HL-60 (cell line): ENCODE results near the gene DPP6.
"Not testable (repeated sequence)": the region's sequence is repeated elsewhere in the genome, so short reads cannot be mapped to it uniquely, and the experiment has no call there.

Source experiments
- DNase-seq, 2 experiments: peaks; one replicate each; pipeline ENCODE4 v3.0.0-alpha.2; 2010 to 2020; ENCODE audit warnings: low read depth in 1 of 2, low spot score in 1 of 2
- H3K27ac ChIP-seq: fragments of 250-450 bp; sonication (Bioruptor Pico); replicated peaks from 2 replicates; pipeline ENCODE4 v1.5.1; 2020; ENCODE audit warnings: mild to moderate bottlenecking, moderate library complexity
- H3K27me3 ChIP-seq: fragments of 250-450 bp; sonication (Bioruptor Pico); 2 replicates; pipeline ENCODE4 v1.5.1; 2021; ENCODE audit warnings: mild to moderate bottlenecking, moderate library complexity; ENCODE audit not compliant: insufficient read depth, poor library complexity, severe bottlenecking
- H3K4me3 ChIP-seq: replicated peaks from 2 replicates; pipeline ENCODE4 v1.5.1; 2011; ENCODE audit warnings: mild to moderate bottlenecking, control low read depth, low read length; ENCODE audit not compliant: insufficient read depth
- CTCF ChIP-seq: IDR thresholded peaks from one replicate; pipeline ENCODE4 v1.5.1; 2011; ENCODE audit warnings: low read length, control low read depth, inconsistent platforms; ENCODE audit not compliant: insufficient read depth
- GABPA ChIP-seq: IDR thresholded peaks from 2 replicates; pipeline ENCODE4 v1.6.1; 2012; ENCODE audit warnings: low read depth
- POLR2AphosphoS5 ChIP-seq: IDR thresholded peaks from 2 replicates; pipeline ENCODE4 v1.6.1; 2012; ENCODE audit warnings: low read depth
- REST ChIP-seq: IDR thresholded peaks from 2 replicates; pipeline ENCODE4 v1.6.1; 2012; ENCODE audit warnings: low read depth; ENCODE audit not compliant: insufficient replicate concordance
- SPI1 ChIP-seq: IDR thresholded peaks from 2 replicates; pipeline ENCODE4 v1.6.1; 2012; ENCODE audit warnings: low read depth, mild to moderate bottlenecking, borderline replicate concordance

DPP6 gene

DNA sequence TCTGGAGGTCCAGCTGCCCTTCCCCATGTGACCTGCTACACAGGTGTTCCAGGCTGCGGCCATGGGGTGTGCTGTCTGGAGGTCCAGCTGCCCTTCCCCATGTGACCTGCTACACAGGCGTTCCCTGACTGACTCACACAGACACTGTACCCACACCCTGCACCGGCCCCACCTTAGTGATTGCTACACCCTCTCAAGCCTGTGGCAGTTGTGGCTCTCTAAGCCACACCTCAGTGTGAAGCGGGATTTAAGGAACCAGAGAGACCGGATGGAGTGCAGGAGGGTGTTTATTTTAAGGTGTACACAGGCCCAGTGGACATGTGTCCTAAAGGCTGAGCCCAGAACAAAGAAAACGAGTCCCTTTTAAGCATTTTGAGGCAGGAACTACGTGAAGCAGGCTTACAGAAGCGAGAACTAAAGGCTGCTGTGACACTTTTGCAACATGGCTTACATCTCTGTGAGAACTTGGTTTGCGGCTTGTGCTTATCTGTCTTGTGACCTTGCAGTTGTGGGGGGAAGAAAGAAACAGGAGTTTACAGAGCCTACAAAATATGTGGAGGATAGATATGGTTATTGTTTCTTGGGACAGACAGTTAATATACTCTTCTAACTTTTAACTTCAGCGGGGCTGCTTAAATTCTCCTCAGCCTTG lies 624.4 kb downstream of the DPP6 start:
- TF ChIP-seq POLR2AphosphoS5 (no peak), REST (no peak), GABPA (no peak), SPI1 (no peak), CTCF (no peak)
- no peak overlapping the region for H3K27ac ChIP-seq
- H3K4me3 ChIP-seq, result no peak overlapping the region
- no peaks in the 10 kb centered on the region for H3K27me3 ChIP-seq
- DNase-seq, result no peak

DNA sequence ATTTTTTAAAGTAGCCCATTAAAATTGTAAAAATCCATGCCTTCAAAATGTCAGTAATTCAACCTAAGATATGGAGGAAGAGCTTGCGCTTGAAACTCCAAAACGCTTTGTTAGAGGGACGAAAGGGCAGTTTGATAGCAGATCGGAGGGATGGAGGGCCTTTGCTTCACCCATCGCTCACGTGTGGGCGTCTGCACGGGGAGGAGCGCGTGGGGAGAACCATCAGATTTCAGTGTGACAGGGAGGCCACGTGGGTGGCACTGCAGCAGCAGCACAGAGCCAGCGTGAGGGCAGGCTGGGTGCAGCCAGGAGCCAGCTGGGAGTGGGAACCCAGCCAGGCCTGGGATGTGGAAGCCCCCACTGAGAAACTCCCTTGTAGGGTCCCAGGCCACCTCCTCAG lies 625.3 kb downstream of the DPP6 start:
- Histone ChIP-seq H3K4me3 (no peak overlapping the region), H3K27me3 (no peaks in the 10 kb centered on the region), H3K27ac (no peak overlapping the region)
- no peak for DNase-seq
- TF ChIP-seq REST (no peak), CTCF (no peak), GABPA (no peak), POLR2AphosphoS5 (no peak), SPI1 (no peak)

GRCh38 chr7:154678001-154678550 lies 625.9 kb downstream of the DPP6 start:
- H3K27me3 ChIP-seq, DNase-seq, H3K4me3 ChIP-seq, H3K27ac ChIP-seq: not testable (repeated sequence)

GRCh38 chr7:154679379-154680053 lies 627.3 kb downstream of the DPP6 start:
- DNase-seq, result no peak

More at GRCh38 chr7:154679379-154680053, 627.3 kb downstream of the DPP6 start:
- no peaks in the 10 kb centered on the region for H3K27me3 ChIP-seq
- TF ChIP-seq CTCF, result no peak
- no peak for TF ChIP-seq REST
- TF ChIP-seq POLR2AphosphoS5, result no peak
- no peak for TF ChIP-seq GABPA
- TF ChIP-seq SPI1, result no peak
- no peak overlapping the region for H3K27ac ChIP-seq
- no peak overlapping the region for H3K4me3 ChIP-seq
